ENCODE results near the gene RTCA.
"Not testable (repeated sequence)": the region's sequence is repeated elsewhere in the genome, so short reads cannot be mapped to it uniquely, and the experiment has no call there.

Gene RTCA

GRCh38 chr1:100265931-100266740, at the start of gene RTCA:
TSS of gene RTCA (plus strand) at chr1:100266216. CDS start at chr1:100266376, 160 bp downstream.
- DNase-seq = peak; percentile 93

- no peak for DNase-seq
Measured at GRCh38 chr1:100217834-100218233, 48.2 kb upstream of the RTCA start.

- no peak for DNase-seq
Measured at GRCh38 chr1:100219457-100219856, 46.6 kb upstream of the RTCA start.

- DNase-seq = no peak
Measured at GRCh38 chr1:100219883-100220282, 46.1 kb upstream of the RTCA start.

- DNase-seq = no peak
Measured at GRCh38 chr1:100222428-100222827, 43.6 kb upstream of the RTCA start.

- no peak for DNase-seq
Measured at GRCh38 chr1:100229681-100230443, 36.2 kb upstream of the RTCA start.

GRCh38 chr1:100230765-100231164, 35.3 kb upstream of the RTCA start:
- DNase-seq = no peak

GRCh38 chr1:100231721-100232120, 34.3 kb upstream of the RTCA start:
- no peak for DNase-seq

GRCh38 chr1:100232156-100232555, 33.9 kb upstream of the RTCA start:
- DNase-seq = no peak

- DNase-seq = not testable (repeated sequence)
Measured at GRCh38 chr1:100233566-100233965, 32.5 kb upstream of the RTCA start.

GRCh38 chr1:100234432-100234831, 31.6 kb upstream of the RTCA start:
- DNase-seq = no peak

GRCh38 chr1:100237091-100237490, 28.9 kb upstream of the RTCA start:
- no peak for DNase-seq

GRCh38 chr1:100239961-100240360, 26.1 kb upstream of the RTCA start:
- peak; percentile 7 for DNase-seq

GRCh38 chr1:100240631-100241030, 25.4 kb upstream of the RTCA start:
- DNase-seq = no peak

- no peak for DNase-seq
Measured at GRCh38 chr1:100246738-100247137, 19.3 kb upstream of the RTCA start.

GRCh38 chr1:100249155-100249536, 16.9 kb upstream of the RTCA start:
- DNase-seq = no peak

- DNase-seq = peak; percentile 91
Measured at GRCh38 chr1:100249537-100250257, 16.3 kb upstream of the RTCA start, which contains the start of gene DBT. TSS of gene DBT (minus strand) at chr1:100249834. CDS start at chr1:100249820, 14 bp downstream.

- DNase-seq = no peak
Measured at GRCh38 chr1:100250264-100250663, 15.8 kb upstream of the RTCA start.

GRCh38 chr1:100250807-100251206, 15.2 kb upstream of the RTCA start:
- no peak for DNase-seq

- no peak for DNase-seq
Measured at GRCh38 chr1:100252901-100253300, 13.1 kb upstream of the RTCA start.

GRCh38 chr1:100253552-100253951, 12.5 kb upstream of the RTCA start:
- DNase-seq = no peak

GRCh38 chr1:100256273-100256672, 9.7 kb upstream of the RTCA start:
- DNase-seq = not testable (repeated sequence)

GRCh38 chr1:100258427-100258826, 7.6 kb upstream of the RTCA start:
- not testable (repeated sequence) for DNase-seq
